Natural killer cell (primary cell): ENCODE measurements around the gene TP53. TPM values are rescaled to one million over a fixed set of nuclear protein-coding genes. Genes with fewer than 3 reads are reported as not detected.

ENCODE experiments used
- ATAC-seq, 3 donors: fragments of 150-1000 bp in 2 of 3; fragments of 200-7000 bp in 1 of 3; cut with Tn5 transposase; 1 replicate in 1 of 3; 2 replicates in 2 of 3; pipeline ENCODE4 v1.10.0; 2021; ENCODE audit warnings: mild to moderate bottlenecking in 2 of 3, moderate library complexity in 2 of 3
- DNase-seq, 2 donors: peaks; one replicate each; pipeline versions ENCODE4 v3.0.0 to v3.0.0-alpha.2; 2013 to 2021; ENCODE audit warnings: mixed read lengths in 1 of 2
- H3K27ac ChIP-seq: one replicate; pipeline ENCODE4 v1.5.1; 2013; ENCODE audit warnings: mild to moderate bottlenecking, low read length
- H3K27me3 ChIP-seq: one replicate; pipeline ENCODE4 v1.6.1; 2013; ENCODE audit warnings: low read length; ENCODE audit not compliant: control insufficient read depth, insufficient read depth
- H3K36me3 ChIP-seq: one replicate; pipeline ENCODE4 v1.6.1; 2013; ENCODE audit warnings: low read length; ENCODE audit not compliant: control insufficient read depth, insufficient read depth
- H3K4me1 ChIP-seq: one replicate; pipeline ENCODE4 v1.6.1; 2013; ENCODE audit warnings: low read length; ENCODE audit not compliant: control insufficient read depth, insufficient read depth
- H3K4me3 ChIP-seq: one replicate; pipeline ENCODE4 v1.5.1; 2013; ENCODE audit warnings: low read length
- H3K9me3 ChIP-seq: one replicate; pipeline ENCODE4 v1.6.1; 2013; ENCODE audit warnings: low read length; ENCODE audit not compliant: control insufficient read depth, insufficient read depth
- H3K27ac Mint-ChIP-seq, 2 donors: one replicate each; pipeline ENCODE4 v1.8.0; 2022; ENCODE audit warnings: mild to moderate bottlenecking in 2 of 2, mixed read lengths in 2 of 2, moderate library complexity in 1 of 2
- H3K27me3 Mint-ChIP-seq, 2 donors: one replicate each; pipeline ENCODE4 v1.8.0; 2022; ENCODE audit warnings: low read depth in 2 of 2, mixed read lengths in 2 of 2
- H3K36me3 Mint-ChIP-seq: one replicate; pipeline ENCODE4 v1.8.0; 2022; ENCODE audit warnings: mixed read lengths
- H3K4me1 Mint-ChIP-seq, 2 donors: one replicate each; pipeline ENCODE4 v1.8.0; 2022; ENCODE audit warnings: mixed read lengths in 2 of 2
- H3K4me3 Mint-ChIP-seq: one replicate; pipeline ENCODE4 v1.8.0; 2022; ENCODE audit warnings: mild to moderate bottlenecking, moderate library complexity, mixed read lengths
- H3K9me3 Mint-ChIP-seq, 2 donors: one replicate each; pipeline ENCODE4 v1.8.0; 2022; ENCODE audit warnings: mixed read lengths in 2 of 2
- CTCF ChIP-seq: fragments of 200-600 bp; IDR thresholded peaks from one replicate; pipeline ENCODE4 v1.8.0; 2022; ENCODE audit warnings: antibody characterized with exemption
- WGBS: methylation state at CpG from one replicate; pipeline ENCODE4 v1.1.7; 2013; ENCODE audit warnings: missing lambda C conversion rate; ENCODE audit not compliant: insufficient coverage; 5-methylcytosine and 5-hydroxymethylcytosine counted together
- intact Hi-C: fragments of 100-400 bp; cut with micrococcal nuclease; formaldehyde crosslinking; loops from one replicate; pipeline ENCODE4 v1.14.2; 2022
- total RNA-seq, 4 donors: library from RNA; stranded (reverse); fragments of 120-200 nt in 1 of 4; gene quantifications; one replicate each; pipeline versions ENCODE4 v1.2.3 to v1.2.4, GENCODE V29; 2013 to 2022

Gene TP53
- total RNA-seq, 3 donors from 2014 or later (not counting 1 experiment from before 2014, with no cell fraction given) = 56.5 to 65.5 (median 62.0) TPM

GRCh38 chr17:7651665-7652387, 35.5 kb downstream of the TP53 start:
- H3K27me3 ChIP-seq = peaks cover 24% of the 10 kb centered on the region

GRCh38 chr17:7651097-7651664, 36.1 kb downstream of the TP53 start:
- WGBS = 1% methylated on average over 45 of the region's 45 CpGs
- H3K27me3 ChIP-seq = peaks cover 24% of the 10 kb centered on the region
- Mint-ChIP-seq H3K4me3 (peak overlapping the region; percentile 95), H3K9me3 (no peaks in the 10 kb centered on the region), H3K27me3 (peaks cover 28 to 34% of the 10 kb centered on the region in 2 donors), H3K27ac (no peak overlapping the region), H3K4me1 (peaks cover 15 to 17% of the 10 kb centered on the region in 2 donors), H3K36me3 (no peaks in the 10 kb centered on the region)
- DNase-seq (peak in 1 of 2 donors; percentile 23), ATAC-seq (peak in 1 of 3 donors; percentile 7)
- H3K36me3 ChIP-seq = no peaks in the 10 kb centered on the region
- H3K4me1 ChIP-seq = peaks cover 19% of the 10 kb centered on the region
- no peak for TF ChIP-seq CTCF
- peak overlapping the region; percentile 27 for H3K4me3 ChIP-seq
- H3K9me3 ChIP-seq = no peaks in the 10 kb centered on the region
- H3K27ac ChIP-seq = no peak overlapping the region
- intact Hi-C loops = no loop called here

More at GRCh38 chr17:7651665-7652387, 35.5 kb downstream of the TP53 start:
- TF ChIP-seq CTCF = no peak
- no peak overlapping the region for H3K27ac Mint-ChIP-seq
- peaks cover 28 to 30% of the 10 kb centered on the region in 2 donors for H3K27me3 Mint-ChIP-seq
- H3K4me1 ChIP-seq = peaks cover 19% of the 10 kb centered on the region
- H3K4me1 Mint-ChIP-seq = peaks cover 15 to 17% of the 10 kb centered on the region in 2 donors
- ATAC-seq (no peak), DNase-seq (no peak)
- no peak overlapping the region for H3K4me3 ChIP-seq
- intact Hi-C loops = no loop called here
- 8% methylated on average over 51 of the region's 54 CpGs for WGBS
- H3K9me3 ChIP-seq = no peaks in the 10 kb centered on the region
- no peak overlapping the region for H3K27ac ChIP-seq
- H3K36me3 ChIP-seq = no peaks in the 10 kb centered on the region
- no peaks in the 10 kb centered on the region for H3K36me3 Mint-ChIP-seq
- H3K9me3 Mint-ChIP-seq = no peaks in the 10 kb centered on the region
- peak overlapping the region; percentile 49 for H3K4me3 Mint-ChIP-seq

- H3K36me3 Mint-ChIP-seq = no peaks in the 10 kb centered on the region
- peak within 1 kb of the TSS; percentile 95 for H3K4me3 Mint-ChIP-seq
- peak; percentile 58 to 87 for DNase-seq
- Histone ChIP-seq H3K4me1 (peaks cover 19% of the 10 kb centered on the region), H3K9me3 (no peaks in the 10 kb centered on the region), H3K27me3 (peaks cover 24% of the 10 kb centered on the region), H3K4me3 (peak within 1 kb of the TSS; percentile 27), H3K36me3 (no peaks in the 10 kb centered on the region), H3K27ac (no peak within 1 kb of the TSS)
- WGBS = 2% methylated on average over 29 of the region's 34 CpGs
- no peaks in the 10 kb centered on the region for H3K9me3 Mint-ChIP-seq
- H3K27ac Mint-ChIP-seq = peak within 1 kb of the TSS in 1 of 2 donors; percentile 62
- ATAC-seq = peak; percentile 86 to 93 (median 91)
- intact Hi-C loops = no loop called here
- no peak for TF ChIP-seq CTCF
- H3K27me3 Mint-ChIP-seq = peaks cover 28 to 36% of the 10 kb centered on the region in 2 donors
- peaks cover 15 to 17% of the 10 kb centered on the region in 2 donors for H3K4me1 Mint-ChIP-seq
These were observed 36.7 kb downstream of the TP53 start, which contains the start of gene ATP1B2 for GRCh38 chr17:7650509-7651096. Gene ATP1B2, plus strand, starts transcription at chr17:7650926. Its CDS starts 593 bp downstream, at chr17:7651519.
